ENCODE data around the gene ADARB2.

Gene ADARB2

DNA sequence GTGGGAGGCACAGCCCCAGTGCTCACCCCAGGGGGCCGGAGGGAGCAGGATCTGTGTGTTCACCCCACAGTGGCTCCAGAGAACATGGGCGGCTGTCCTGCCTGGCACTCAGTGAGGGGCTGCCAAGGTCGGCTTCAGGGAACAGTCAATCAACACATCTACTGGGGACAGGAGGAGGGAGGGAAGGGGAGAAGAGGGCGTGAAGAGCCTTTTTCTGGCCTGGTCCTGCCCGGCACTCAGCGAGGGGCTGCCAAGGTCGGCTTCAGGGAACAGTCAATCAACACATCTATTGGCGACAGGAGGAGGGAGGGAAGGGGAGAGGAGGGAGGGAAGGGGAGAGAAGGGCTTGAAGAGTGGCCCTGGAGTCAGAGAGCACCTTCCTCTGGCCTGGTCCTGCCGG is 184.9 kb downstream of the ADARB2 start:
- H3K36me3 ChIP-seq (ENCODE audit: control insufficient read depth, insufficient read depth, low read length) = peaks cover 2% of the 10 kb centered on the region
- no peak overlapping the region for H3K4me3 ChIP-seq (ENCODE audit: low read depth, low read length)
- no peaks in the 10 kb centered on the region for H3K9me3 ChIP-seq (ENCODE audit: control insufficient read depth, insufficient read depth, low read length)
- H3K4me1 ChIP-seq (ENCODE audit: control insufficient read depth, insufficient read depth, low read length) = no peaks in the 10 kb centered on the region
- no peak overlapping the region for H3K9ac ChIP-seq (ENCODE audit: low read depth, low read length)
- no peaks in the 10 kb centered on the region for H3K27me3 ChIP-seq (ENCODE audit: control insufficient read depth, insufficient read depth, low read length)

DNA sequence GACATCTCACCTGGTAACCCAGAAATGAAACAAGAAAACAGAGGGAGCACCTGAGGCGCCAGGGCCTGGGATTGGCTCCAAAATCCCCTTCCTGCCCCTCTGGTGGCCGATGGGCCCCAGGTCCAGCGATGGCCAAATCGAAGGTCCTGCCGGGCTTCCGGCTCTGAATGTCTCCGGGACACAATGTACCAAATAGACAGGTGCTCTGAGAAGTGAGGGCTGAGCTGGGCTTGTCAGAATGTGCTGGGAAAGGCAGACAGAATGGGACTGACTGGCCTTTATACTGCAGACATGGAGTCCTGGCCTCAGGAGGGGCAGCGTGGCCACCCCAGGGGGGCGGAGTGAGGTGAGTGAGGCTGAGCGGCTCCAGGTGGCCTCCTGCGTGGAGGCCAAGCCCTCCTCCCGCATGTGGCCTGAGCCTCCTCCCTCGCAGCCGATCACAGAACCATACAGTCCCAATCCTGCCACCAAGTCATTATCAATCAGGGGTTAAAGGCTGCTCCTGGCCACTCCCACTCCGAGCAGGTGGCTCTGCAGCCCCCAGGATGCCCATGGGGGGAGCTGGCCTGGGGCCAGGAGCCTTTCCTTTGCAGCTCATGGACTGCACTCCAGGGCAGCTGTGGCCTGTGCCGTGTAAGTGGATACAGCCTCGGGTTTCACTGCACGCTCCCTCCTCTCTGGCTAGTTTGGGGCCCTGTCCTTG is 185.5 kb downstream of the ADARB2 start:
- H3K4me1 ChIP-seq (ENCODE audit: control insufficient read depth, insufficient read depth, low read length) = no peaks in the 10 kb centered on the region
- H3K9ac ChIP-seq (ENCODE audit: low read depth, low read length) = no peak overlapping the region
- H3K36me3 ChIP-seq (ENCODE audit: control insufficient read depth, insufficient read depth, low read length) = peaks cover 2% of the 10 kb centered on the region
- H3K4me3 ChIP-seq (ENCODE audit: low read depth, low read length) = no peak overlapping the region
- H3K27me3 ChIP-seq (ENCODE audit: control insufficient read depth, insufficient read depth, low read length) = no peaks in the 10 kb centered on the region
- no peaks in the 10 kb centered on the region for H3K9me3 ChIP-seq (ENCODE audit: control insufficient read depth, insufficient read depth, low read length)

DNA sequence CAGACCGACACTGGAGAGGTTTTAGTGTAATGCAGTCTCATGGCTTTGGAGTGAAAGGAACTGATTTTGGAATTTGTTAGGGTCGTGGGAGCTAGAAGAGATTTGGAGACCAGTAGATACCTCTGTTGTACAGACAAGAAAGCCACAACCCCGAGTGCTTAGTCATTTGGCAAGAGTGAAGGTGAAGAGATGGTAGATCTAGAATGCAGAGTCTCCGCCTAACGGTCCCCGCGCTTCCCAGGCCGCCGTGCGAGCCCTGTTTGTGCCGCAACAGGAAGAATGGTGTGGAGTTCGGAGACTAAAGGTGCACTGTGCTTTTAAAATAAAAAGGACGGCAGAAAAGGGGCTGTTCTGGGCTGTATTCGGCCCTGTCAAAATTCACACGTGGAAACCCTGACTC is 186.7 kb downstream of the ADARB2 start:
- no peaks in the 10 kb centered on the region for H3K27me3 ChIP-seq (ENCODE audit: control insufficient read depth, insufficient read depth, low read length)
- peaks cover 2% of the 10 kb centered on the region for H3K36me3 ChIP-seq (ENCODE audit: control insufficient read depth, insufficient read depth, low read length)
- no peak overlapping the region for H3K9ac ChIP-seq (ENCODE audit: low read depth, low read length)
- H3K4me1 ChIP-seq (ENCODE audit: control insufficient read depth, insufficient read depth, low read length) = no peaks in the 10 kb centered on the region
- H3K9me3 ChIP-seq (ENCODE audit: control insufficient read depth, insufficient read depth, low read length) = no peaks in the 10 kb centered on the region
- no peak overlapping the region for H3K4me3 ChIP-seq (ENCODE audit: low read depth, low read length)

DNA sequence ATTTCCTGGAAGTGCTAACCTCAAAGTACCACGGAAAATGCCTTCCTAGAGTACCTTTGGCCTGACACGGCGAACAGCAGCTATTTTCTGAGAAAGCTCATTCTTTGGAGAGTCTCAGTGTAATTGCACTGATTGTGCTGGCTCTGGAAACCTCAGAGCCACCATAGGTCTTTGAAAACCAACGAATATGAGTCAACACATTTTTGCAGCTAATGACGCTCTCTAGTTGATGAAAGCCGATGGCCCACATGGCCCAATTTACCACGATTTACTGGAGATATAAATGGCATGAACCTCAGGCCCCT is 187.1 kb downstream of the ADARB2 start:
- no peaks in the 10 kb centered on the region for H3K4me1 ChIP-seq (ENCODE audit: control insufficient read depth, insufficient read depth, low read length)

DNA sequence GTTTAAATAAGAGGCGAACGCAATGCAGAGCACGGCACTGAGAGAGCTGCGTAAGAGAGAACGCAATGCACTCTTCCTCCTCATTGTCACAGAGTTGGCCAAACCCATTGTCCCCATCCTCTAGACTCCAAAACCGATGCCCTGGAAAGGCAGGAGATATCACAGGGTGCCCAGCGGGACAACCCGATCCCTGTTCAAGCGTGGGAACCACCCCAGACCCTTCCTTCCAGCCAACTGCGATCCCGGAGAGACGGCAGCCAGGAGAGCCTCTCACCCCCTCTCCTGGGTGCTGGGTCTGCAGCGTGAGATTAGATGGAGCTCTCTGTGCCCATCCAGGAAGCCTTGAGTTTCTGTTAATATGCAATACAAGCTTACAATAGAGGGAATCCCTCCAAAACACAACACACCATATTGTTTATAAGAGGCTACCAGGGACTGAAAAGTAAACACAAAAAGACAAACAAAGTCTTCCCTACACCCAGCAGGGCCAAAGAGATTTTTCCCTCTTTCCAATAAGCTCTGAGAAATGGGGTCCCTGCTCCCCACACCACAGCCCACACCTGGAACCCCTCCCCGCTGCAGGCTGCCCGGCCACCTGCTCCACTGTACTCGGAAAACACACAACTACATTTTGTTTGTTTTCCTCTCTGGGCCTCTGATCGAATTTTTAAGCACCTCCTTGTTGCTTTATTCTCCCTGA is 187.6 kb downstream of the ADARB2 start:
- Histone ChIP-seq H3K36me3 (ENCODE audit: control insufficient read depth, insufficient read depth, low read length) (peaks cover 2% of the 10 kb centered on the region), H3K4me1 (ENCODE audit: control insufficient read depth, insufficient read depth, low read length) (no peaks in the 10 kb centered on the region), H3K27me3 (ENCODE audit: control insufficient read depth, insufficient read depth, low read length) (no peaks in the 10 kb centered on the region), H3K4me3 (ENCODE audit: low read depth, low read length) (no peak overlapping the region), H3K9me3 (ENCODE audit: control insufficient read depth, insufficient read depth, low read length) (no peaks in the 10 kb centered on the region), H3K9ac (ENCODE audit: low read depth, low read length) (no peak overlapping the region)

More for the DNA sequence above, 187.1 kb downstream of the ADARB2 start:
- no peak overlapping the region for H3K9ac ChIP-seq (ENCODE audit: low read depth, low read length)
- H3K36me3 ChIP-seq (ENCODE audit: control insufficient read depth, insufficient read depth, low read length) = peaks cover 2% of the 10 kb centered on the region
- H3K9me3 ChIP-seq (ENCODE audit: control insufficient read depth, insufficient read depth, low read length) = no peaks in the 10 kb centered on the region
- no peak overlapping the region for H3K4me3 ChIP-seq (ENCODE audit: low read depth, low read length)
- H3K27me3 ChIP-seq (ENCODE audit: control insufficient read depth, insufficient read depth, low read length) = no peaks in the 10 kb centered on the region

DNA sequence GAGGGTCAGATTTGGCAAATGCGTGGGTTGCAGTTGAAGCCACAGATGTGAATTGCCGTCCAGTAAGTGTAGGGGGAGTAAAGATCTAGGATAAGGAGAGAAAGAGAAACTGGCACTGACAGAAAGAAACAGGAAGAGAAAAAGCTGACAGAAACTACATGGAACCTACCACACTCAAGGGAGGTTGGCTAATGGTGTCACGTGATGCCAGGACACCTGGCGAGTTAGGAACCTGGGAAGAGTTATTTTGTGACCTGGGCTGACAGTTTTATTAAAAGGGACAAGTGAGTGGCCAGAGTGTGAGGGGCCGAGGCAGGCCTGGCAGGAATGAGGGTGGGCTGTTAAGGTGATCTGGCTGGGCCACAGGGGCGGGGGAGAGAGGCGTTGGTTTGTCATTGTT is 188.7 kb downstream of the ADARB2 start:
- Histone ChIP-seq H3K4me3 (ENCODE audit: low read depth, low read length) (no peak overlapping the region), H3K27me3 (ENCODE audit: control insufficient read depth, insufficient read depth, low read length) (no peaks in the 10 kb centered on the region), H3K9ac (ENCODE audit: low read depth, low read length) (no peak overlapping the region), H3K36me3 (ENCODE audit: control insufficient read depth, insufficient read depth, low read length) (peaks cover 2% of the 10 kb centered on the region), H3K9me3 (ENCODE audit: control insufficient read depth, insufficient read depth, low read length) (no peaks in the 10 kb centered on the region), H3K4me1 (ENCODE audit: control insufficient read depth, insufficient read depth, low read length) (no peaks in the 10 kb centered on the region)

DNA sequence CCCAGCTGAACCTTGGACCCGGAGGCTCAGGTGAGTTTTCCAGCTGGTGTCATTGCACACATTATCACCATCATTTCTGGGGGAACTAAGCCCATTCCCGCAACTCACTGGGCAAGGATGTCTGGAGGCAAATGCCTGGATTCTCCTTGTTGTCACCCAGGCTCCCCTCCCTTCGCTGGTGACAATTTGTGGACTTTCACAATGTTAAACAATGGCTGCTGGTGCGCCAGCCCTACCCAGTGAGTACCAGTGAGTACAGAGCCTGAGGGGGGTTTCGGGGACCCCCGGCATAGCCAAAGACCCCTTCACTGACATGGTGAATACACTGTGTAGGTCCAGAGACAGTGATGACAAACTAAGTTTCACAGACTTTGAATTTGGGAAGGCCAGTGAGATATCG is 189.2 kb downstream of the ADARB2 start:
- H3K9me3 ChIP-seq (ENCODE audit: control insufficient read depth, insufficient read depth, low read length) = no peaks in the 10 kb centered on the region
- H3K9ac ChIP-seq (ENCODE audit: low read depth, low read length) = no peak overlapping the region
- H3K36me3 ChIP-seq (ENCODE audit: control insufficient read depth, insufficient read depth, low read length) = peaks cover 2% of the 10 kb centered on the region
- H3K4me1 ChIP-seq (ENCODE audit: control insufficient read depth, insufficient read depth, low read length) = no peaks in the 10 kb centered on the region
- H3K4me3 ChIP-seq (ENCODE audit: low read depth, low read length) = no peak overlapping the region
- H3K27me3 ChIP-seq (ENCODE audit: control insufficient read depth, insufficient read depth, low read length) = no peaks in the 10 kb centered on the region

DNA sequence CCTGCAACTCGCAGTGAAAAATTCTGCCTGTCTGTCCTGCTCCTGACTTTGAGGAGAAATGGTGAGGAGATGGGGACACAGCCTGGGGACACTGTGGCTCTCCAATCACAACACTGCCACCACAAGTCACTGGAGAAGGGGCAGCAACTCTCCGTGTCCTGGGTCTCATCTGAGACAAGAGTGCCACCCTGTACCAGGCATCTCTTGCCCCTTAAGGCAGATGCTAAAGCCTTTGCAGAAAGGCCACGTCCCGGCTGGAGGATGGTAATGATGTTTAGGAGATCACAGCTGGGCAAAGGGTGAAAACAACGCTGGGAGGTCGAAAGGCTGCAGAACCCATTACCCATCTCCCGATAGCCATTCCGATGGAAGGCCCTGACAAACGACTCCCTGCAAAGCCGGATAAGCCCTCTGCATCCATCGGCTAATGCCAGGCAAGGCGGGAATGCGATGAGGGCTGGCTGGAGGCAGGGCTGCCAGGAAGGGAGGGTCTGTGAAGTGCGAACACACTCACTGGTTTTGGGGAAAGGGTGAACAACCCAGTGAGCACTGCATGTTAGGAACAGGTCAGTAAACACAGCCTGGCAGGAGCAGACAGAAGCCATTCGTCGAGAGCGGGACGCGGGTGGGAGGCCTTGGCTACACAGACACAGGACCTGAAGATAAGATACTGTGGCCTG is 190.8 kb downstream of the ADARB2 start:
- H3K36me3 ChIP-seq (ENCODE audit: control insufficient read depth, insufficient read depth, low read length) = peaks cover 2% of the 10 kb centered on the region
- no peaks in the 10 kb centered on the region for H3K4me1 ChIP-seq (ENCODE audit: control insufficient read depth, insufficient read depth, low read length)
- H3K27me3 ChIP-seq (ENCODE audit: control insufficient read depth, insufficient read depth, low read length) = no peaks in the 10 kb centered on the region
- no peak overlapping the region for H3K9ac ChIP-seq (ENCODE audit: low read depth, low read length)
- no peak overlapping the region for H3K4me3 ChIP-seq (ENCODE audit: low read depth, low read length)
- no peaks in the 10 kb centered on the region for H3K9me3 ChIP-seq (ENCODE audit: control insufficient read depth, insufficient read depth, low read length)

DNA sequence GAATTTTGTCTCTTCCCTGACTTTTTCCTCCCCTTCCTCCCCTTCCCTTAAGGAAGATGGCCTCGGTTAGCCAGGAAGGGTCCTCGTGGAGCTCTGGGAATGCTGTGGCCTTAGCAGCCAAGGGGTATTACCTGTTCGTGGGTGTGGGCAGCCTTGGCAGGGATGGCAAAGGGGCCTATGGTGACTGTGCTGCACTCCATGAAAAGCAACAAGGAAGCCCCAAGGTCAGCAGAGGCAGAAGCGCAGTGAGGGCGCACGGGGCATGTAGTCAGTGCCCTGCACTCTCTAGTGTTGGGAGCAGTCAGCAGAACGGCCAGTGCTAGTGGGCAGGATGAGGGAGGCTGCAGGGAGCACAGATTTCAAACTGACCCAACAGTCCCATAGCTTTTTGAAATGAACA is 191.8 kb downstream of the ADARB2 start:
- Histone ChIP-seq H3K36me3 (ENCODE audit: control insufficient read depth, insufficient read depth, low read length) (peaks cover 2% of the 10 kb centered on the region), H3K9me3 (ENCODE audit: control insufficient read depth, insufficient read depth, low read length) (no peaks in the 10 kb centered on the region), H3K9ac (ENCODE audit: low read depth, low read length) (no peak overlapping the region), H3K4me3 (ENCODE audit: low read depth, low read length) (no peak overlapping the region), H3K27me3 (ENCODE audit: control insufficient read depth, insufficient read depth, low read length) (no peaks in the 10 kb centered on the region), H3K4me1 (ENCODE audit: control insufficient read depth, insufficient read depth, low read length) (no peaks in the 10 kb centered on the region)

DNA sequence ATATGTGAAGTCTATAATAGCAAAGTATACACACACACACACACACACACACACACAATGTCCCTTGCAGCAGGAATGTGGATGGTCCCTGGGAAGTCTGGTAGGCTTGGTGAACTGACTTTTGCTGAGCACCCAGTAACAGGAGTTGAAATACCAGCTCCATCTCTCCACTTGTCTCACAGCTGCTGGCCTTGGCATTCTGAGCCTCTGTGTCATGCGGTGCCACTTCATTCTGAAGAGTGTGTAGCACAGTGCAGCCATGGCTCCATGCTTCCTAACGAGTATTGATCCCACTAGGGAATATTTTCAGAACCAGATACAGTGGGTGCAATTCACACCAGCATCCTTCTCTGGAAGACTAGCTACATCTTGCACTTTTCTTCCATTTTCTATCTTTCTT is 192.4 kb downstream of the ADARB2 start:
- H3K4me3 ChIP-seq (ENCODE audit: low read depth, low read length) = no peak overlapping the region
- H3K27me3 ChIP-seq (ENCODE audit: control insufficient read depth, insufficient read depth, low read length) = no peaks in the 10 kb centered on the region
- H3K36me3 ChIP-seq (ENCODE audit: control insufficient read depth, insufficient read depth, low read length) = peaks cover 2% of the 10 kb centered on the region
- no peaks in the 10 kb centered on the region for H3K4me1 ChIP-seq (ENCODE audit: control insufficient read depth, insufficient read depth, low read length)
- H3K9me3 ChIP-seq (ENCODE audit: control insufficient read depth, insufficient read depth, low read length) = no peaks in the 10 kb centered on the region
- no peak overlapping the region for H3K9ac ChIP-seq (ENCODE audit: low read depth, low read length)

DNA sequence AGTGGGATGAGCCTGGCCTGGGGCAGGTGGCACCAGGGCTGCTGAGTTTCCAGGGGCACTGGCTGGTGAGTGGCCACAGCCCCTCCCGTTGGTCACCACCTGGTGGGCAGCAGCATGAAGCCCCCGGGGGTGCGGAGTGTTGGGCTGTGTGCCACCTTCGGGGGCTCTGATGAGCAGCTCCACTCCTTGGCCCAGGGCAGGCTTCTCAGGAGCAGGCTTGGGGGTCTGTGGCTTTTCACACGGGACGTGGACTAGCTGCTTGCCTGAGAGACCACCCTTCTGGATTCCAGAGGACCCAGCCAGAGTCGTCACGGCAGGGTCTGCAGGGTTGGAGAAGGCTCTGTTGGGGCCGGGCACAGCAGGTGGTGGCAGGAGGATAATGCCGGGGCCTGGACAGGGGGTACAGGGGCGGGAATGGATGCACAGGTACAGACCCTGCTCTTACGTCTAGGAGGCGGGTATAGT is 193.1 kb downstream of the ADARB2 start:
- H3K4me1 ChIP-seq (ENCODE audit: control insufficient read depth, insufficient read depth, low read length) = no peaks in the 10 kb centered on the region
- no peak overlapping the region for H3K9ac ChIP-seq (ENCODE audit: low read depth, low read length)
- peaks cover 2% of the 10 kb centered on the region for H3K36me3 ChIP-seq (ENCODE audit: control insufficient read depth, insufficient read depth, low read length)
- no peak overlapping the region for H3K4me3 ChIP-seq (ENCODE audit: low read depth, low read length)
- no peaks in the 10 kb centered on the region for H3K9me3 ChIP-seq (ENCODE audit: control insufficient read depth, insufficient read depth, low read length)
- H3K27me3 ChIP-seq (ENCODE audit: control insufficient read depth, insufficient read depth, low read length) = no peaks in the 10 kb centered on the region

DNA sequence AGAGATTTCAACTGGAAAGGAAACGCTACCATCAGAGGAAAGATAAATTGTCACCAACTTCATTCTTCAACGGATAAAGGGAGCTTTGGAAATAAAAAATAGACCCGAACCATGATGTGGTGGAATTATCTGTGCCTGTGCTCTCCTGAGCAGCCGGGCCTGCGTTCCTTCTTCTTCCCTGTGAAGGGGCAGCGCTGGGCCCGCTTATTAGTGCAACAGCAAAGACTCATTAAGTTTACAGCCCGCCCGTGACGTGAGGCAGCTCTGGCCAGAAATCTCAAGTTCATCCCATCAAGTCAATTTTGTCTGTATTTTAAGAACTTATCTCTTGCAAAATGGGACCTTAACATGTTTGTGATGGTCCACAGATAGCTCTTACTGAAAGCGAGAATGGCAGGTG is 193.7 kb downstream of the ADARB2 start:
- Histone ChIP-seq H3K27me3 (ENCODE audit: control insufficient read depth, insufficient read depth, low read length) (no peaks in the 10 kb centered on the region), H3K9me3 (ENCODE audit: control insufficient read depth, insufficient read depth, low read length) (no peaks in the 10 kb centered on the region)

More for the DNA sequence above, 193.7 kb downstream of the ADARB2 start:
- no peak overlapping the region for H3K9ac ChIP-seq (ENCODE audit: low read depth, low read length)
- H3K36me3 ChIP-seq (ENCODE audit: control insufficient read depth, insufficient read depth, low read length) = peaks cover 2% of the 10 kb centered on the region
- H3K4me1 ChIP-seq (ENCODE audit: control insufficient read depth, insufficient read depth, low read length) = no peaks in the 10 kb centered on the region
- H3K4me3 ChIP-seq (ENCODE audit: low read depth, low read length) = no peak overlapping the region
